Esophagus muscularis mucosa (tissue), 4 donors: Measurements from ENCODE around the gene KIF18B. TPM values are rescaled to one million over a fixed set of nuclear protein-coding genes. Genes with fewer than 3 reads are reported as not detected.

Experiments
- DNase-seq: peaks from one replicate; pipeline ENCODE4 v3.0.0-alpha.2; 2017; ENCODE audit errors: extremely low spot score
- H3K27ac ChIP-seq, 4 donors: fragments of 200-600 bp; sonication (generic); replicated peaks in 1 of 4; 1 replicate in 3 of 4; 2 replicates in 1 of 4; pipeline ENCODE4 v1.5.1; 2016 to 2019; ENCODE audit warnings: mild to moderate bottlenecking in 1 of 4
- H3K27me3 ChIP-seq, 4 donors: fragments of 200-600 bp; sonication (generic); one replicate each; pipeline versions ENCODE4 v1.5.1 to v1.6.0; 2016 to 2019
- H3K36me3 ChIP-seq, 4 donors: fragments of 200-600 bp; sonication (generic); one replicate each; pipeline ENCODE4 v1.5.1; 2016 to 2019
- H3K4me1 ChIP-seq, 4 donors: fragments of 200-600 bp; sonication (generic); one replicate each; pipeline ENCODE4 v1.5.1; 2016 to 2019
- H3K4me3 ChIP-seq, 4 donors: fragments of 200-600 bp; sonication (generic); 1 replicate in 2 of 4; 2 replicates in 2 of 4; pipeline ENCODE4 v1.5.1; 2016 to 2019; ENCODE audit warnings: mild to moderate bottlenecking in 4 of 4, moderate library complexity in 1 of 4
- H3K9me3 ChIP-seq, 4 donors: fragments of 200-600 bp; sonication (generic); 1 replicate in 3 of 4; 2 replicates in 1 of 4; pipeline ENCODE4 v1.5.1; 2016 to 2019
- EP300 ChIP-seq: sonication (generic); formaldehyde crosslinking; IDR thresholded peaks from one replicate; pipeline ENCODE4 v1.6.1; 2017; ENCODE audit warnings: antibody characterized with exemption
- POLR2A ChIP-seq: fragments of 450-650 bp; IDR thresholded peaks from one replicate; pipeline ENCODE4 v1.6.1; 2017; ENCODE audit warnings: antibody characterized with exemption, moderate library complexity, mild to moderate bottlenecking, low read depth
- POLR2AphosphoS5 ChIP-seq, 2 donors: sonication (generic); formaldehyde crosslinking; IDR thresholded peaks; one replicate each; pipeline ENCODE4 v1.6.1; 2017; ENCODE audit warnings: antibody characterized with exemption in 2 of 2
- WGBS: methylation state at CpG from one replicate; pipeline ENCODE4 v1.1.5; 2018; 5-methylcytosine and 5-hydroxymethylcytosine counted together
- intact Hi-C: fragments of 100-400 bp; cut with DNase I; formaldehyde crosslinking; loops from one replicate; pipeline ENCODE4 v1.15.1; 2023
- total RNA-seq, 4 donors: library from RNA; depleted of rRNA; stranded (reverse); fragments of >200 nt; gene quantifications; one replicate each; pipeline versions ENCODE4 v1.1.0 to v1.2.1, GENCODE V29; 2016
- TF ChIP-seq, protein P1 (sequence below), 3 experiments: fragments of 200-600 bp in 2 of 3; fragments of 450-650 bp in 1 of 3; sonication (generic) in 2 of 3; IDR thresholded peaks; one replicate each; pipeline ENCODE4 v1.5.1; 2017 to 2019; ENCODE audit warnings: antibody characterized with exemption in 3 of 3, mild to moderate bottlenecking in 2 of 3, moderate library complexity in 1 of 3

KIF18B gene
- total RNA-seq, 4 donors from 2014 or later: 0.17 TPM; not detected in 3

DNA sequence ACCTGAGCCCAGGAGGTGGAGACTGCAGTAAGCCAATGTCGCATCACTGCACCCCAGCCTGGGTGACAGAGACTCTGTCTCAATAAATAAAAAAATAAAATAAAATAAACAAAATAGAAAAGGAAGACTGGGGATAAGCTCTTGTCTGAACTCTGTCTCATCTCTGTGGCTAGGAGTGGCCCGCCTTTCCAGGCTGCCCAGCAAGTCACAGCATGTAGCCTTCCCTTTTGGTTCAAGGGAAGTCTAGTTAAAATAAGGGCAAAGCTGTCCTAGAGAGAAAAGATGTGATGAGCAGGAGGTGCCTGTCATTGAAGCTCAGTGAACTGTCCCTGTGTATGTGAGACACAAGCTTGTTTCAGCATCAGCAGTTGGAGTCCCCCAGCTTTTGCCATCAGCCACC lies 29.6 kb downstream of the KIF18B start:
- Histone ChIP-seq H3K4me1 (peaks cover 25 to 36% (median 29%) of the 10 kb centered on the region in 4 donors), H3K4me3 (no peak overlapping the region), H3K27ac (no peak overlapping the region), H3K9me3 (no peaks in the 10 kb centered on the region), H3K36me3 (no peaks in the 10 kb centered on the region), H3K27me3 (peaks cover 0 to 5% (median 0%) of the 10 kb centered on the region in 4 donors)
- TF ChIP-seq EP300 (no peak), POLR2A (no peak), POLR2AphosphoS5 (IDR thresholded peaks at IDR 0.05) (no peak)
- TF ChIP-seq, protein P1, sequence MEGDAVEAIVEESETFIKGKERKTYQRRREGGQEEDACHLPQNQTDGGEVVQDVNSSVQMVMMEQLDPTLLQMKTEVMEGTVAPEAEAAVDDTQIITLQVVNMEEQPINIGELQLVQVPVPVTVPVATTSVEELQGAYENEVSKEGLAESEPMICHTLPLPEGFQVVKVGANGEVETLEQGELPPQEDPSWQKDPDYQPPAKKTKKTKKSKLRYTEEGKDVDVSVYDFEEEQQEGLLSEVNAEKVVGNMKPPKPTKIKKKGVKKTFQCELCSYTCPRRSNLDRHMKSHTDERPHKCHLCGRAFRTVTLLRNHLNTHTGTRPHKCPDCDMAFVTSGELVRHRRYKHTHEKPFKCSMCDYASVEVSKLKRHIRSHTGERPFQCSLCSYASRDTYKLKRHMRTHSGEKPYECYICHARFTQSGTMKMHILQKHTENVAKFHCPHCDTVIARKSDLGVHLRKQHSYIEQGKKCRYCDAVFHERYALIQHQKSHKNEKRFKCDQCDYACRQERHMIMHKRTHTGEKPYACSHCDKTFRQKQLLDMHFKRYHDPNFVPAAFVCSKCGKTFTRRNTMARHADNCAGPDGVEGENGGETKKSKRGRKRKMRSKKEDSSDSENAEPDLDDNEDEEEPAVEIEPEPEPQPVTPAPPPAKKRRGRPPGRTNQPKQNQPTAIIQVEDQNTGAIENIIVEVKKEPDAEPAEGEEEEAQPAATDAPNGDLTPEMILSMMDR (IDR thresholded peaks at IDR 0.05): no peak
- intact Hi-C loops: no loop called here
- no peak for DNase-seq
- 98% methylated on average over 2 of the region's 2 CpGs for WGBS

DNA sequence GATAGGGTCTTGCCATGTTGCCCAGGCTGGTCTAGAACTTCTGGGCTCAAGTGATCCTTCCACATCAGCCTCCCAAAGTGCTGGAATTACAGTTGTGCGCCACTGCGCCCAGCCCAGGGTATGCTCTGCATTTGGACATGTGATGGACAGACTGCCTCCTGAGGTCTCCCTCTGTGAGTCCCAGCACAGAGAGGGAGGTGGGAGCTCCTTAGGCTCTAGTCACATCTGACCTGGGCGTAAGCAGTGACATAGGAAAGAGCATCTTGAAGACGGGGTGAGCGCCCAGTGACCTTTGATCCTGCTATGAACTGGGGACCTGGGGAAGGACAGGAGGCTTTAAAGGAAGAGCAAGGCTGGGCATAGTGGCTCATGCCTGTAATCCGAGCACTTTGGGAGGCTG lies 30.1 kb downstream of the KIF18B start:
- 85% methylated on average over 6 of the region's 6 CpGs for WGBS
- intact Hi-C loops: no loop called here
- TF ChIP-seq POLR2AphosphoS5 (IDR thresholded peaks at IDR 0.05) (no peak), EP300 (no peak), POLR2A (no peak)
- TF ChIP-seq, protein P1 (IDR thresholded peaks at IDR 0.05): no peak

DNA sequence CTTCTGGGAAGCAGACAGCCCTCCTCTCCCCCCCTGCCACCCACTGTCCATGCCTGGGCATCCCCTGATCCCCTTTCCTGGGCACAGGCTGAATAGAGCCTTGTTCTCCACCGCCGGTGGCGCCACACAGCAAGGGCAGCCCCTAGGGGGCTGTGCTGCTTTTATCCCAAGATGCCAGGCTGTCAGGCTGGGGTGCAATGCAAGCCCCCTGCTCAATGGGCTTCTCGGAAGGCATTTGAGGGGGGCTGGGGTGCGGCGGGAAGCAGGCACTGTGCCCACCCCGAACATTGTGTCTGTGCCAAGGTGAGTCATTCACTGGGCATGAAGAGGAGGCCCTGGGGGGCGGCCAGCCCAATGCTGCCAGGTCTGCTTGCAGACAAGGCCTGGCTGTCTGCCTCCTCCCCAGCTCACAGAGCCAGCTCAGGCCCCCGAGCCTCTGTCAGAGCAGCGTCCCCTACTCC lies 30.8 kb downstream of the KIF18B start:
- Histone ChIP-seq H3K4me1 (peaks cover 25 to 36% (median 29%) of the 10 kb centered on the region in 4 donors), H3K4me3 (no peak overlapping the region), H3K9me3 (no peaks in the 10 kb centered on the region), H3K36me3 (no peaks in the 10 kb centered on the region), H3K27me3 (peaks cover 0 to 11% (median 0%) of the 10 kb centered on the region in 4 donors), H3K27ac (peak overlapping the region; percentile 42 to 70 (median 59))
- 41% methylated on average over 7 of the region's 10 CpGs for WGBS
- intact Hi-C loops: no loop called here
- no peak for DNase-seq
- TF ChIP-seq EP300 (no peak), POLR2AphosphoS5 (IDR thresholded peaks at IDR 0.05) (peak in 1 of 2 donors; percentile 43), POLR2A (no peak)
- TF ChIP-seq, protein P1 (IDR thresholded peaks at IDR 0.05): no peak

More for the DNA sequence above, 30.1 kb downstream of the KIF18B start:
- Histone ChIP-seq H3K4me3 (no peak overlapping the region), H3K27ac (peak overlapping the region in 1 of 4 donors; percentile 70), H3K27me3 (peaks cover 0 to 7% (median 0%) of the 10 kb centered on the region in 4 donors), H3K4me1 (peaks cover 25 to 36% (median 29%) of the 10 kb centered on the region in 4 donors), H3K36me3 (no peaks in the 10 kb centered on the region), H3K9me3 (no peaks in the 10 kb centered on the region)
- no peak for DNase-seq

DNA sequence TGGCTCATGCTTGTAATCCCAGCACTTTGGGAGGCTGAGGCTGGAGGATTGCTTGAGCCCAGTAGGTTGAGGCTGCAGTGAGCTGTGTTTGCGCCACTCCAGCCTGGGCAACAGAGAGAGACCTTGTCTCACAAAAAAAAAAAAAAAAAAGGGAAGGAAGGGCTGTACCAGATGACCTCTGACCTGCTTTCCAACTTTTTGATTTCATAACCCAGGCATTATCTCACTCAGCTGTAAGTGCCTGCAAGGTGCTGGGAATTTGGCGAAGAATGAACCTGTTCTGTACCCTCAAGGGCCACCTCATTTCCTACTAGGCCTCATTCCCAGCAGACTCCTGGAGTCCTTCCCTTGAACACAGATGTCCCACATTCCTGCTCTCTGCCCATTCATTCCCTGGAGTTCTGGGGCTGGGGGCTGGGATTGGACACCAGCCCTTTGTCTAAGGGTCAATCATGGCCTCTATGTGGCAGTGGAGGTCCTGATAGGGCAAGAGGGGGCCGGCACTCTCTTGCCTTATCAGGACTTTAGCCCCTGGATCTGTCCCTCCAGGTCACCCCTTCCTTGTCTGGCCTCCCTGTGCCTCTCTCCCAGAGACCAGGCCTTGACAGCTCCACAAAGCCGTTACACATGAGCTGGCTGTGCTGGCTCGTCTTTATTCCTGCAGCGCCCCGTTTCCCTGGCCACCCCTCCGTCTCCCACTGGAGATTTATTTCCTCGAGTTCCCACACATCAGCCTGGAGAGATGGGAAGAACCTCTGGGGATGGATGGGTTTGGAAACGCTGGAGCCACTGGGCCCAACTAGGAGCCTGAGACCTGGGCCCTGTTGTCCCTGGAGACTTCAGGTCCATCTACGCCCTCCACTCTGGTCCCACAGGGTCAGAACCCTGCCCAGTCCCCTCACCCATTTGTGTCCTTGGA lies 31.5 kb downstream of the KIF18B start:
- H3K4me1 ChIP-seq: peaks cover 25 to 43% (median 36%) of the 10 kb centered on the region in 4 donors

More for the DNA sequence above, 31.5 kb downstream of the KIF18B start:
- 81% methylated on average over 11 of the region's 11 CpGs for WGBS
- Histone ChIP-seq H3K9me3 (no peaks in the 10 kb centered on the region), H3K4me3 (no peak overlapping the region), H3K27ac (peak overlapping the region; percentile 42 to 70 (median 59)), H3K27me3 (peaks cover 0 to 18% (median 3%) of the 10 kb centered on the region in 4 donors), H3K36me3 (no peaks in the 10 kb centered on the region)
- TF ChIP-seq EP300: no peak
- TF ChIP-seq POLR2A: no peak
- TF ChIP-seq, protein P1 (IDR thresholded peaks at IDR 0.05): no peak
- no peak for TF ChIP-seq POLR2AphosphoS5 (IDR thresholded peaks at IDR 0.05)
- intact Hi-C loops: no loop called here
- no peak for DNase-seq
